ENCODE data around the gene ZNF493.

Gene ZNF493

DNA sequence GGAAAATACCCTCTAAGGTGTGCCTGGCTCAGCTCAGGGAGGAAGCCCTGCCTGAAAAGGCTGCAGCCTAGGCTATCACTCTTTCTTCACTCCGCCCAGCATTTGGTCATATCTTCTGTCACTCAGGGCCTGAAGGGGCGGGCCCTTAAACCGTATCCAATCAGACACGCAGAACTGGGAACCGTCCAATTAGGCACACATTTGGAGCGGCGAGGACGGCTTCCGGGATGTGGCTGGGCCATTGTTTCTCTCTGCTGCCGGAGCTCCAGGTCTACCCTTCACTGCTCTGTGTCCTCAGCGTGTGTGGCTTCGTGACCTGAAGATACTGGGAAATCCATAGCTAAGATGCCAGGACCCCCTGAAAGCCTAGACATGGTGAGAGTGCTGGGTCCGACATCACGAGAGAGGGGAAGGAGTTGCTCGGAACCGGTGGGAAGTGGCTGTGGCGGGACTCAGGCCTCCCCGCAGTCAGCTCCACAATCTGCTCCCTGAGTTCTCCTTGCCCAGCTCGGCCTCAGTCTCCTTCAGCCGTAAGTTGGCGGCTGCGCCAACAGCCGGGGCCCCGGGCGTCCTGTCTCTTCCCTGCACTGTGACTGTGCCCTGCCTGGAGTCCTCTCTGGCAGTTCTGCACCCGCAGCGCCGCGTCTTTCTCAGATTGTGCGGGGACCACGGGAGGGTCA, at the start of gene ZNF493:
Gene ZNF493, plus strand, starts transcription at position 241 of the 680 bp plus-strand sequence. Its CDS starts 105 bp downstream, at position 346.
- peak; percentile 92 for DNase-seq

- DNase-seq, result no peak
Observed at GRCh38 chr19:21352830-21353229, 44.1 kb upstream of the ZNF493 start.

DNA sequence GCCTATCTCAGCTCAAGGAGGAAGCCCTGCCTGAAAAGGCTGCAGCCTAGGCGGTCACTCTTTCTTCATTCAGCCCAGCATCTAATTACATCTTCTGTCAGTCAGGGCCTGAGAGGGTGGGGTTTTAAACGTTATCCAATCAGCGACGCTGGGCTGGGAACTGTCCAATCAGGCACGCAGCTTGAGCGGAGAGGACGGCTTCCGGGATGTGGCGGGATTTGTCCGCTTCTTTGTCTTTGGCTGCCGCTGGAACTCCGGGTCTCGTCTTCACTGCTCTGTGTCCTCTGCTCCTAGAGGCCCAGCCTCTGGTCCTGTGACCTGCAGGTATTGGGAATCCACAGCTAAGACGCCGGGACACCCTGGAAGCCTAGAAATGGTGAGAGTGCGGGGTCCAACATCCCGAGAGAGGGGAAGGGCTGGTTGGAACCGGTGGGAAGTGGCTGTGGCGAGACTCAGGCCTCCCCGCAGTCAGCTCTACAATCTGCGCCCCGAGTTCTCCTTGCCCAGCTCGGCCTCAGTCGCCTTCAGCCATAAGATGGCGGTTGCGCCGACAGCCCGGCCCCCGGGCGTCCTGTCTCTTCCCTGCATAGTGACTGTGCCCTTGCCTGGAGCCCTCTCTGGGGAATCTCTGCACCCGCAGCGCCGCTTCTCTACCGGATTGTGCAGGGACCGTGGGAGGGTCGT, 38.0 kb upstream of the ZNF493 start, which contains the start of gene ZNF738:
Gene ZNF738, plus strand, starts transcription at position 233 of the 684 bp plus-strand sequence. Its CDS starts 141 bp downstream, at position 374.
- DNase-seq, result peak; percentile 83

DNA sequence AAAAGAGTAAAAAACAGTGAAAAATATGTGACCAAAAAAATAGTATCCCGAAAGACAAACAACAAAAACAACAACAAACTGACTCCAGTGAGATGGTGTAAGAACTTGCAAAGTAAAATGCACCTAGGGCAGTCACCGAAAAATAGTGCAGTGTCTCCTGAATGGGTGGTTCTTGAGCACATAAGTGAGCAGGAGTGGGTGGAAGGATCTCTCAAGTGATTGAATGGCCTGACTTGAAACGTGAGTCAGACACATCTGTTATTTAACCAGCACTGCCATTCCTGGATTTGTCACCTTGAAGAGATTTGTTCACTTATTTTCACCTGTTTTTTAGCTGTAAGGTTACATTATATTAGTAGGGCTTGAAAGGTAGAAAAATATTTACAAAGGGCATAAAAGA, 34.6 kb upstream of the ZNF493 start:
- no peak for DNase-seq

- DNase-seq, result no peak
Observed at GRCh38 chr19:21383980-21384582, 12.9 kb upstream of the ZNF493 start.

GRCh38 chr19:21396121-21396520, 812 bp upstream of the ZNF493 start:
- DNase-seq, result no peak

DNA sequence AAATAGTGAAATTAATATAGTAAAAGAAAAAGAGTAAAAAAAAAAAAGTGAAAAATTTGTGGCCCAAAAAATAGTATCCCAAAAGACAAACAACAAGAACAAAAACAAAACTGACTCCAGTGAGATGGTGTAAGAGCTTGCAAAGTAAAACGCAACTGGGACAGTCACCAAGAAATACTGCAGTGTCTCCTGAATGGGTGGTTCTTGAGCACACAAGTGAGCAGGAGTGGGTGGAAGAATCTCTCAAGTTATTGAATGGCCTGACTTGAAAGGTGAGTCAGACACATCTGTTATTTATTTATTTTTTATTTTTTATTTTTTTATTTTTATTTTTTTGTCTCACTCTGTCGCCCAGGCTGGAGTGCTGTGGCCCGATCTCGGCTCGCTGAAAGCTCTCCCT, 1.9 kb downstream of the ZNF493 start:
- no peak for DNase-seq

DNA sequence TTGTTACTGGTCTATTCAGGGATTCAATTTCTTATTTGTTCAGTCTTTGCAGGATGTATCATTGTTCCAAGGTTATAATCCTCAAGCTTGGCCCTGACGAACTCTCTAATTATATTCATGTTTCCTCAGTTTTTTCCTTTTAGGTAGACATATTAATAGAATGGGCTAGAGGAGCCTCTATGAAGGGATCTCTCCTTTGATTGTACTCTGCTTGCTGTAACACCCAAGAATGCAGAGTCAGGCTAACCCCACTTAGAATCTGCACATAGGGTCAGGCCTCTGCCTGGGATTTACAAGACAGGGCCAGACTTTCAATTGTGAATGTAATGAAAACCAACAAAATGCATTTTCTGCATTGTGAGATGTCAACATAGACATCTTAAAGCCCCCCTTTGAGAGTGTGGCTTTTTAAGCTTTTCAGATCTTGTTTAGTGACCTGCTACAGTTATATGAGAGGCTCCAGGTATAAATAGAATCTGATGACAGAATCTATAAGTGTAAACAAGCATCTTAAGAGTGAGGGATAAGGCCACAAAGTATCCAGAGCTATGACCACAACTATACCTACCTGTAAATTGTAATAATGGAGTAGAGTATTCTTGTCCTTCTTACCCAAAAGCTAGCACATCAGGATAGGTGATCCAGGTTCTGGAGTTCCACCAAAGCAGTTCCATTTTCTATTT, 5.5 kb downstream of the ZNF493 start:
- no peak for DNase-seq

- no peak for DNase-seq
Observed at GRCh38 chr19:21410166-21410565, 13.2 kb downstream of the ZNF493 start.

DNA sequence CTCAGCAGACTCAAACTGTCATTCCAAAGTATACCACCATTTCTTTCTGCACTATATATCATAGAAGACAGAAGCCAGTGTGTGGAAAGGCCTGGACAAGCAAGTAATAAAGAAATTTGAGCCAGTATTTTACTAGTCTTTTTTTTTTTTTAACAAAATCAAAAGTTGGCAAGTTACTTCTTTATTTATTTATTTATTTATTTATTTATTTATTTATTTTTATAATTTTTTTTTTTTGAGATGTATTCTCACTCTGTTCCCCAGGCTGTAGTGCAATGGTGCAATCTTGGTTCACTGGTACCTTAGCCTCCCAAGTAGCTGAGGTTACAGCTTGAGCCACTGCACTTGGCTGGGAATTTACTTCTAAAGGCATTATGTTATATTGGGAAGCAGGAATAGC, 25.3 kb downstream of the ZNF493 start:
- DNase-seq, result no peak

DNA sequence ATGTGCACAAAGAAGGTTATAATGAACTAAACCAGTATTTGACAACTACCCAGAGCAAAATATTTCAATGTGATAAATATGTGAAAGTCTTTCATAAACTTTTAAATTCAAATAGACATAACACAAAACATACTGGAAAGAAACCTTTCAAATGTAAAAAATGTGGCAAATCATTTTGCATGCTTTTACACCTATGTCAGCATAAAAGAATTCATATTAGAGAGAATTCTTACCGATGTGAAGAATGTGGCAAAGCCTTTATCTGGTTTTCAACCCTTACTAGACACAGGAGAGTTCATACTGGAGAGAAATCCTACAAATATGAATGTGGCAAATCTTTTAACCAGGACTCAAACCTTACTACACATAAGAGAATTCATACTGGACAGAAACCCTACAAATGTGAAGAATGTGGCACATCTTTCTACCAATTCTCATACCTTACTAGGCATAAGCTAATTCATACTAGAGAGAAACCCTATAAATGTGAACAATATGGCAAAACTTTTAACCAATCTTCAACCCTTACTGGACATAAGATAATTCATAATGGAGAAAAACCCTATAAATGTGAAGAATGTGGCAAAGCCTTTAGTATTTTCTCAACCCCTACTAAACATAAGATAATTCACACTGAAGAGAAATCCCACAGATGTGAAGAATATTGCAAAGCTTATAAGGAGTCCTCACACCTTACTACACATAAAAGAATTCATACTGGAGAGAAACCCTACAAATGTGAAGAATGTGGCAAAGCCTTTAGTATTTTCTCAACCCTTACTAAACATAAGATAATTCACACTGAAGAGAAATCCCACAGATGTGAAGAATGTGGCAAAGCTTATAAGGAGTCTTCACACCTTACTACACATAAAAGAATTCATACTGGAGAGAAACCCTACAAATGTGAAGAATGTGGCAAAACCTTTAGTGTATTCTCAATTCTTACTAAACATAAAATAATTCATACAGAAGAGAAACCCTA, 26.4 kb downstream of the ZNF493 start:
- DNase-seq, result no peak

DNA sequence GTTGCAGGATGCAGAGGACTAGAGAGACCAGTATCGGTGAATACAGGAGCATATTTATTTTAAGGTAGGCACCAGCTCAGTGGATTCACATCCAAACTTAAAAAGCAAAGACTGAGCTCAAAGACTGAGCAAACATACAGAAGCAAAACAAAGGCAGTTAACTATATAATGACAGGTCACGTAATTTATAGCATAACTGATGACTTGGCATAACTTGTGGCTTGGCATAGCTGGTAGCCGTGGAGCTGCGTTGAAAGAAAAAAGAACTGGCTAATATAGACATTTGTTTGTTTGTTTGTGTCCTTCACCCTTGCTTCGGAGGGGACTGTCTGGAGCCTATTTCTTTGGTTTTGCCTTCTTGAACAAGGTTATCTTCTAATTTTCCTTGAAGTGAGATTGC, 33.7 kb downstream of the ZNF493 start:
- DNase-seq, result no peak

GRCh38 chr19:21432590-21432989, 35.7 kb downstream of the ZNF493 start:
- no peak for DNase-seq

- DNase-seq, result no peak
Observed at GRCh38 chr19:21434516-21434915, 37.6 kb downstream of the ZNF493 start.

DNA sequence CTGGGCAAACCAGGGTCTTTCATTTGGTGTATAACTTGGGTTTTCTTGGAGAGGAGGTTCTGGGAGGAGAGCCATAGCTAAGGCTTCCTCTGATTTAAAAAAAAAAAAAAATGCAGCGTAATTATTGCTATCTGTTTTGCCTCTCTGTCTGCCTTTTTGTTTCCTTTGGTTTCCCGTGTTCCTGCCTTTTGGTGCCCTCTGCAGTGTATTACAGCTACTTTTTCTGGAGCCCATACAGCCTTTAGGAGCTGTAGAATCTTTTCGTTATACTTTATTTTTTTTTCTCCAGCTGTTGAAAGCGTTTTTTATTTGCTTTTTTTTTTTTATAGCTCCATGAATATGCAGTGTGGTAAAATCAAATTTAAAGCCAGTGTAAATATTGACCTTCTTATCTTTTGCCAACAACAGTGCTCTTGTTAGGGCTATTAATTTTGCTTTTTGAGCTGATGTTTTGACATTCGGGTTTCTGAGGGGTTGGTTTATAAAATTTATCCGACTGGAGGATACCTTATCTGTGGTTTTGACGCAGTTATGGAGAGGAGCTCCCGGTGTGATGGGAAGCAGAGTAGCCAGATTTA, 38.1 kb downstream of the ZNF493 start:
- no peak for DNase-seq

- DNase-seq, result no peak
Observed at GRCh38 chr19:21439201-21439751, 42.3 kb downstream of the ZNF493 start.

DNA sequence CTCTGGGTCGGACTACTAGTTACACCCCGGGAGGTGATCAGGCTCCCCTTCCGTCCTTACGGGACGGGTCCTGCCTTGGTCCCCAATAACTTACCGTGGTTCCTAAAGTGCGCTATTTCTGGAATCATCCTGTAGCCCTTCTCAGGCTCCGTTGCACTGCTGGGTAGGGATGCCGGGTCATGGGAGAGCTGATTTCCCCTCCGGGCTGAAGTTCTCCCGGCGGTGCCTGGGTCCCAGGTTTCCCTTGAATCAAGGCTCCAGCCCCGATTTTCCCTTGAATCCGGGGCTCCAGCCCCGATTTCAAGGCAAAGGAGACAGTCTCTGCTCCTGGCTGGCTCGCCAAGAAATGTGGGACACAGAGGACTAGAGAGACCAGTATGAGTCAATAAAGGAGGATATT, 43.4 kb downstream of the ZNF493 start:
- DNase-seq, result no peak

GRCh38 chr19:21451187-21451586, 54.3 kb downstream of the ZNF493 start:
- no peak for DNase-seq

DNA sequence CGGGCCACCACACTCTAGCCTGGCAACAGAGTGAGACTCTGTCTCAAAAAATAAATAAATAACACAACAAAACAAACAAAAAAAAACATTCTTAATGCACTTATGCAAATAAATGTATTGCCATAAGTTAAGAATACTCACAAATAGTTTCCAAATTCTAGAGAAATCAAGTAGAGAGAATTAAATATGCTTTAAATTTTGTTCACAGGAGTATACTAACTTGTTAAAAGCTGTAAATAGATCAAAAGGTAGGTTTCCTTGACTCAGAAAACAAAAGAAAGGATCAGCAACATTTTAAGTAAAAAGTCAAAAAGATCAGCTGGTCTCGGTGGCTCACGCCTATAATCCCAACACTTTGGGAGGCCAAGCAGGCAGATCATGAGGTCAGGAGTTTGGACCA, 58.0 kb downstream of the ZNF493 start:
- DNase-seq, result no peak

GRCh38 chr19:21460686-21461085, 63.8 kb downstream of the ZNF493 start:
- no peak for DNase-seq

DNA sequence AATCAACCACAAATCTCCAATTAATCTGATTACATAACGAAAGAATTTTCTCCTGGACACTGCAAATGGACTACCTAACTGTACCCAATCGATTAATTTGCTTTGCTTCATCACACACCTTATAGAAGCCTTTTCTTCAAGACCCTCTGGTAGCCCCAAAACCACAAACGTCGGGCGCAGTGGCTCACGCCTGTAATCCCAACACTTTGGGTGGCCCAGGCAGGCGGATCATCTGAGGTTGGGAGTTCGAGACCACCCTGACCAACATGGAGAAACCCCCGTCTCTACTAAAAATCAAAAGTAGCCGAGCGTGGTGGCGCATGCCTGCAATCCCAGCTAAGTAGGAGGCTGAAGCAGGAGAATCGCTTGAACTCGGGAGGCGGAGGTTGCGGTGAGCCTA, 65.6 kb downstream of the ZNF493 start:
- DNase-seq, result no peak

Measured in stimulated activated naive CD4-positive, alpha-beta T cell treated with Interleukin-2 at 50 U/mL for 16 hours (primary cell).